K562 (cell line): ENCODE results near the gene SLC9A7. TPM values are rescaled to one million over a fixed set of nuclear protein-coding genes. Genes with fewer than 3 reads are reported as not detected.

Experiments
- ATAC-seq: fragments of 200-7000 bp; cut with Tn5 transposase; 3 replicates; pipeline ENCODE4 v1.9.1; 2020; ENCODE audit warnings: moderate library complexity
- BruUV-seq: library from RNA; stranded (reverse); fragments of 400-500 nt; replicated peaks from 2 replicates; lab custom pipeline; 2021; lab: Mats Ljungman, UMichigan
- CTCF ChIA-PET: fragments of 300-600 bp; formaldehyde crosslinking; extraction: SDS; loops from one replicate; lab custom pipeline; 2021; ENCODE audit warnings: low intra/inter-chr PET ratio; lab: Yijun Ruan, JAX
- POLR2A ChIA-PET: fragments of 300-600, 350-650 bp; sonication (Branson Sonifier 250); formaldehyde crosslinking; extraction: SDS; loops from one replicate; lab custom pipeline; 2021; ENCODE audit warnings: antibody characterized with exemption, inconsistent platforms; lab: Yijun Ruan, JAX
- DNase-seq, 4 experiments: peaks; one replicate each; pipeline versions ENCODE4 v3.0.0 to v3.0.0-alpha.2; 2011 to 2018; ENCODE audit warnings: low spot score in 3 of 4, mixed read lengths in 3 of 4; ENCODE audit errors: extremely low read depth in 1 of 4
- FAIRE-seq: peaks from 2 replicates; lab custom pipeline; 2011; peaks lifted over from hg19 to GRCh38; lab: Jason Lieb, UNC
- H2AFZ ChIP-seq: 2 replicates; pipeline ENCODE4 v1.6.0; 2011; ENCODE audit warnings: low read depth, low read length, control low read depth, inconsistent platforms
- H3K27ac ChIP-seq: fragments of 200-600 bp; 3 replicates; pipeline ENCODE4 v1.8.0; 2011; ENCODE audit warnings: low read depth, mild to moderate bottlenecking, control low read depth, inconsistent platforms, low read length, moderate library complexity, mixed read lengths; ENCODE audit errors: extremely low read depth
- H3K27me3 ChIP-seq, 2 experiments: fragments of 300-600 bp in 1 of 2; 2 replicates in 1 of 2; 3 replicates in 1 of 2; pipeline versions ENCODE4 v1.6.0 to v1.8.0; 2011; ENCODE audit warnings: inconsistent platforms in 2 of 2, low read length in 2 of 2, mild to moderate bottlenecking in 1 of 2, mixed read lengths in 1 of 2, moderate library complexity in 1 of 2; ENCODE audit not compliant: control insufficient read depth in 2 of 2, insufficient read depth in 2 of 2
- H3K36me3 ChIP-seq: fragments of 300-600 bp; 3 replicates; pipeline ENCODE4 v1.8.0; 2011; ENCODE audit warnings: mild to moderate bottlenecking, low read length, inconsistent platforms; ENCODE audit not compliant: control insufficient read depth, insufficient read depth
- H3K4me1 ChIP-seq, 2 experiments: fragments of 200-600 bp in 1 of 2; replicated peaks in 1 of 2; 2 replicates in 1 of 2; 3 replicates in 1 of 2; pipeline versions ENCODE4 v1.5.1 to v1.8.0; 2011; ENCODE audit warnings: inconsistent platforms in 2 of 2, low read length in 2 of 2, mild to moderate bottlenecking in 1 of 2, mixed read lengths in 1 of 2, moderate library complexity in 1 of 2; ENCODE audit not compliant: control insufficient read depth in 2 of 2, insufficient read depth in 2 of 2
- H3K4me2 ChIP-seq: 2 replicates; pipeline ENCODE4 v1.6.1; 2011; ENCODE audit warnings: low read length, control low read depth, inconsistent platforms, mixed read lengths; ENCODE audit not compliant: insufficient read depth
- H3K4me3 ChIP-seq: fragments of 200-600 bp; sonication (generic), shearing (Covaris generic); 2 replicates; pipeline ENCODE4 v1.5.1; 2016; ENCODE audit warnings: control low read depth, inconsistent platforms
- H3K79me2 ChIP-seq: fragments of 200-600 bp; 3 replicates; pipeline ENCODE4 v1.8.0; 2011; ENCODE audit warnings: low read length, inconsistent platforms; ENCODE audit not compliant: control insufficient read depth, insufficient read depth
- H3K9ac ChIP-seq, 2 experiments: 2 replicates each; pipeline versions ENCODE4 v1.6.0 to v1.6.1; 2011; ENCODE audit warnings: low read depth in 2 of 2, low read length in 2 of 2, control low read depth in 1 of 2, inconsistent platforms in 1 of 2, mild to moderate bottlenecking in 1 of 2, mixed read lengths in 1 of 2; ENCODE audit not compliant: insufficient read depth in 1 of 2
- H3K9me1 ChIP-seq: one replicate; pipeline ENCODE4 v1.6.0; 2011; ENCODE audit warnings: inconsistent platforms, mild to moderate bottlenecking, low read length, moderate library complexity; ENCODE audit not compliant: control insufficient read depth, insufficient read depth
- H3K9me3 ChIP-seq: replicated peaks from 2 replicates; pipeline ENCODE4 v1.5.1; 2011; ENCODE audit warnings: low read depth, low read length, inconsistent platforms; ENCODE audit not compliant: control insufficient read depth, insufficient read depth
- H4K20me1 ChIP-seq: replicated peaks from 2 replicates; pipeline ENCODE4 v1.6.1; 2011; ENCODE audit warnings: low read length, inconsistent platforms, mixed read lengths; ENCODE audit not compliant: control insufficient read depth, insufficient read depth
- ARID3B ChIP-seq: fragments of 250-450 bp; sonication (Bioruptor Pico); IDR thresholded peaks from 2 replicates; pipeline ENCODE4 v1.4.0; 2020; ENCODE audit warnings: borderline replicate concordance
- FOXJ3 ChIP-seq: sonication (generic); formaldehyde crosslinking; IDR thresholded peaks from 2 replicates; pipeline ENCODE4 v1.4.0; 2020; ENCODE audit warnings: mild to moderate bottlenecking, missing genetic modification reagents
- HOXB6 ChIP-seq: fragments of 250-450 bp; sonication (Bioruptor Pico); IDR thresholded peaks from 2 replicates; pipeline ENCODE4 v1.5.1; 2022; ENCODE audit warnings: mild to moderate bottlenecking, borderline replicate concordance
- KDM5B ChIP-seq: fragments of 200-600 bp; sonication (generic); IDR thresholded peaks from 2 replicates; pipeline ENCODE4 v1.6.1; 2012; ENCODE audit warnings: low read depth, mild to moderate bottlenecking, moderate library complexity, low read length, control low read depth, inconsistent platforms; ENCODE audit not compliant: insufficient replicate concordance
- KLF1 ChIP-seq: fragments of 450-650 bp; IDR thresholded peaks from 2 replicates; pipeline ENCODE4 v1.6.1; 2016; ENCODE audit warnings: missing genetic modification characterization, missing compliant biosample characterization
- NFATC3 ChIP-seq: fragments of 450-650 bp; IDR thresholded peaks from 2 replicates; pipeline ENCODE4 v1.6.1; 2017; ENCODE audit warnings: mild to moderate bottlenecking
- PHB2 ChIP-seq: fragments of 450-650 bp; IDR thresholded peaks from 2 replicates; pipeline ENCODE4 v1.6.1; 2017; ENCODE audit warnings: low read depth
- PTTG1 ChIP-seq: fragments of 450-650 bp; IDR thresholded peaks from 2 replicates; pipeline ENCODE4 v1.6.1; 2016; ENCODE audit warnings: low read depth, mild to moderate bottlenecking, missing genetic modification characterization, missing compliant biosample characterization
- SETDB1 ChIP-seq: IDR thresholded peaks from one replicate; pipeline ENCODE4 v1.6.1; 2012; ENCODE audit warnings: low read length, control low read depth, inconsistent platforms
- SMAD1 ChIP-seq: fragments of 150-350 bp; IDR thresholded peaks from 2 replicates; pipeline ENCODE4 v1.6.1; 2014; ENCODE audit warnings: low read length, low read depth; ENCODE audit not compliant: partially characterized antibody
- SMARCC2 ChIP-seq: fragments of 450-650 bp; IDR thresholded peaks from 2 replicates; pipeline ENCODE4 v1.6.1; 2017; ENCODE audit warnings: antibody characterized with exemption, moderate library complexity, mild to moderate bottlenecking, low read depth
- ZBTB8A ChIP-seq: fragments of 450-650 bp; IDR thresholded peaks from 2 replicates; pipeline ENCODE4 v1.6.1; 2018; ENCODE audit warnings: mild to moderate bottlenecking, moderate library complexity; ENCODE audit not compliant: partially characterized antibody
- ZNF717 ChIP-seq: fragments of 250-450 bp; sonication (Bioruptor Pico); IDR thresholded peaks from 2 replicates; pipeline ENCODE4 v1.5.0; 2021
- WGBS: fragments of 100-300 bp; shearing (Covaris generic); methylation state at CpG from one replicate; pipeline ENCODE4 v1.1.6; 2016; ENCODE audit warnings: low coverage, mixed read lengths; ENCODE audit not compliant: insufficient coverage; ENCODE audit errors: missing lambda C conversion rate; 5-methylcytosine and 5-hydroxymethylcytosine counted together
- in situ Hi-C: fragments of 300-500 bp; cut with MboI; formaldehyde crosslinking; loops from 4 replicates; pipeline ENCODE4 v1.15.0; 2018; ENCODE audit warnings: inconsistent platforms, mixed read lengths
- intact Hi-C: fragments of 100-400 bp; cut with micrococcal nuclease; formaldehyde crosslinking; loops from 2 replicates; pipeline ENCODE4 v1.14.2; 2022
- polyA plus RNA-seq, 8 experiments: library from polyadenylated mRNA; depleted of rRNA in 4 of 8; stranded (reverse) in 5 of 8; unstranded in 3 of 8; fragments of >200 nt; fragmentation: Nextera tagmentation in 2 of 8; fragmentation: Illumina TruSeq in 1 of 8; extraction: Ambion mirVana in 2 of 8; extraction: Trizol in 1 of 8; gene quantifications; 2 replicates each; pipeline versions ENCODE4 v1.2.1 to v1.2.3, GENCODE V29; 2011 to 2014; ENCODE audit warnings: inconsistent platforms in 1 of 8, missing spikeins in 1 of 8
- total RNA-seq, 7 experiments: library from RNA; depleted of rRNA in 6 of 7; stranded (reverse); fragments of >200 nt in 6 of 7; fragmentation: Illumina TruSeq in 2 of 7; extraction: Trizol in 2 of 7; gene quantifications; 2 replicates each; pipeline versions ENCODE4 v1.2.1 to v1.2.3, GENCODE V29; 2011 to 2021; ENCODE audit warnings: low replicate concordance in 1 of 7
- TF ChIP-seq, protein P1 (sequence below): IDR thresholded peaks from 2 replicates; pipeline ENCODE4 v1.6.1; 2012; ENCODE audit warnings: low read depth, low read length, improper control_type of control experiment, borderline replicate concordance

SLC9A7 gene
- total and polyA plus RNA-seq, 9 of the 15 experiments (the other 6 are each of a cell fraction or from before 2014, with no cell fraction given) = 0.04 to 0.13 (median 0.09) TPM; not detected in 5

- Histone ChIP-seq H3K4me1 (no peaks in the 10 kb centered on the region), H3K4me3 (no peak overlapping the region), H3K9ac (no peak overlapping the region), H3K9me3 (no peaks in the 10 kb centered on the region), H4K20me1 (no peaks in the 10 kb centered on the region), H3K79me2 (no peaks in the 10 kb centered on the region), H3K4me2 (no peak overlapping the region), H3K27ac (no peak overlapping the region), H3K36me3 (no peaks in the 10 kb centered on the region), H2AFZ (no peak overlapping the region), H3K27me3 (peaks cover 6 to 22% of the 10 kb centered on the region in 2 experiments; a peak in 4 of 5 replicates), H3K9me1 (no peaks in the 10 kb centered on the region)
- WGBS = 0% methylated on average over 5 of the region's 5 CpGs
- ChIA-PET CTCF (no interaction called here), POLR2A (no interaction called here)
- DNase-seq (no peak), FAIRE-seq (no peak), ATAC-seq (no peak)
- in situ Hi-C loops (no loop called here), intact Hi-C loops (no loop called here)
- BruUV-seq = no TSS peak
- TF ChIP-seq NFATC3 = no peak
Measured at GRCh38 chrX:46610070-46610658, 148.8 kb downstream of the SLC9A7 start.

GRCh38 chrX:46607916-46608315 lies 151.0 kb downstream of the SLC9A7 start:
- Histone ChIP-seq H2AFZ (no peak overlapping the region), H3K9me3 (no peaks in the 10 kb centered on the region), H3K9ac (no peak overlapping the region), H3K4me3 (no peak overlapping the region), H3K27ac (no peak overlapping the region), H3K27me3 (peaks cover 6 to 18% of the 10 kb centered on the region in 2 experiments; a peak in 4 of 5 replicates), H3K79me2 (no peaks in the 10 kb centered on the region), H3K4me1 (no peaks in the 10 kb centered on the region), H3K4me2 (no peak overlapping the region), H4K20me1 (no peaks in the 10 kb centered on the region), H3K36me3 (no peaks in the 10 kb centered on the region), H3K9me1 (no peaks in the 10 kb centered on the region)
- ATAC-seq = no peak
- ChIA-PET CTCF (no interaction called here), POLR2A (no interaction called here)
- WGBS = 1% methylated on average over 11 of the region's 11 CpGs
- no TSS peak for BruUV-seq
- in situ Hi-C loops = no loop called here
- intact Hi-C loops = no loop called here
- DNase-seq = no peak
- no peak for FAIRE-seq
- TF ChIP-seq SMAD1 (no peak), SETDB1 (no peak), HOXB6 (CRISPR knock-in tag) (no peak), FOXJ3 (CRISPR knock-in tag) (no peak), PTTG1 (tag) (no peak), KLF1 (no peak), SMARCC2 (no peak), KDM5B (no peak), ZNF717 (CRISPR knock-in tag) (no peak), PHB2 (no peak), ZBTB8A (no peak), ARID3B (CRISPR knock-in tag) (no peak)
- TF ChIP-seq, protein P1, sequence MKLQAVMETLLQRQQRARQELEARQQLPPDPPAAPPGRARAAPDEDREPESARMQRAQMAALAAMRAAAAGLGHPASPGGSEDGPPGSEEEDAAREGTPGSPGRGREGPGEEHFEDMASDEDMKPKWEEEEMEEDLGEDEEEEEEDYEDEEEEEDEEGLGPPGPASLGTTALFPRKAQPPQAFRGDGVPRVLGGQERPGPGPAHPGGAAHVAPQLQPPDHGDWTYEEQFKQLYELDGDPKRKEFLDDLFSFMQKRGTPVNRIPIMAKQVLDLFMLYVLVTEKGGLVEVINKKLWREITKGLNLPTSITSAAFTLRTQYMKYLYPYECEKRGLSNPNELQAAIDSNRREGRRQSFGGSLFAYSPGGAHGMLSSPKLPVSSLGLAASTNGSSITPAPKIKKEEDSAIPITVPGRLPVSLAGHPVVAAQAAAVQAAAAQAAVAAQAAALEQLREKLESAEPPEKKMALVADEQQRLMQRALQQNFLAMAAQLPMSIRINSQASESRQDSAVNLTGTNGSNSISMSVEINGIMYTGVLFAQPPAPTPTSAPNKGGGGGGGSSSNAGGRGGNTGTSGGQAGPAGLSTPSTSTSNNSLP = no peak
